IMR-90 (cell line): ENCODE data around the gene ANKRD22.

Experiments used
- BHLHE40 ChIP-seq: fragments of 150-350 bp; IDR thresholded peaks from 2 replicates; pipeline ENCODE4 v1.6.1; 2016; ENCODE audit warnings: mild to moderate bottlenecking, low read depth, low read length
- CTCF ChIP-seq: conservative IDR thresholded peaks from 2 replicates; pipeline ENCODE4 v1.5.1; 2012; ENCODE audit warnings: mild to moderate bottlenecking, low read depth, low read length, improper control_type of control experiment
- MXI1 ChIP-seq: IDR thresholded peaks from 2 replicates; pipeline ENCODE4 v1.6.1; 2012; ENCODE audit warnings: low read depth, mild to moderate bottlenecking, low read length, moderate library complexity, borderline replicate concordance
- POLR2A ChIP-seq: IDR thresholded peaks from 2 replicates; pipeline ENCODE4 v1.6.1; 2012; ENCODE audit warnings: mild to moderate bottlenecking, low read depth, low read length
- RAD21 ChIP-seq: IDR thresholded peaks from 2 replicates; pipeline ENCODE4 v1.6.1; 2012; ENCODE audit warnings: low read length, improper control_type of control experiment
- USF2 ChIP-seq: fragments of 150-350 bp; IDR thresholded peaks from 2 replicates; pipeline ENCODE4 v1.6.1; 2017; ENCODE audit warnings: mild to moderate bottlenecking, antibody characterized with exemption, low read length, low read depth

- TF ChIP-seq CTCF = no peak
- TF ChIP-seq RAD21 = no peak
- TF ChIP-seq BHLHE40 = no peak
- no peak for TF ChIP-seq POLR2A
- no peak for TF ChIP-seq MXI1
- TF ChIP-seq USF2 = no peak
Measured at GRCh38 chr10:88879534-88880281, 28.1 kb upstream of the ANKRD22 start, which contains the start of gene STAMBPL1.
